Heart left ventricle (tissue), 13 donors: ENCODE data around the gene MEOX2.

Source experiments
- CTCF ChIP-seq, 12 donors: fragments of 200-600 bp; sonication (generic) in 4 of 12; IDR thresholded peaks; one replicate each; pipeline versions ENCODE4 v1.5.0 to v1.8.0; 2018 to 2022; ENCODE audit warnings: antibody characterized with exemption in 12 of 12, mild to moderate bottlenecking in 5 of 12
- POLR2A ChIP-seq, 2 donors: fragments of 450-650 bp; IDR thresholded peaks; one replicate each; pipeline ENCODE4 v1.6.1; 2017; ENCODE audit warnings: antibody characterized with exemption in 2 of 2, mild to moderate bottlenecking in 2 of 2, moderate library complexity in 2 of 2
- donor health status: ischemic (EF 13 %, LVEDD 7.1; RV severe dilation, severe dysfunction).
- donor health status: DM: no; HTN: yes; CAD: no.
- donor health status: DM: no; HTN: no; CAD: no.
- donor health status: ischemic (EF 25% LVEDD 6.9; RV normal size, moderate dysfunction).
- donor health status: ischemic (EF 25% LVEDD 5.7; RV mildly dilated, moderate dysfunction).
- donor health status: ischemic (EF 35%, LVEDD 5.7; RV mildly dilated, moderate dysfunction).
- donor health status: nonischemic (EF 11% LVEDD 7.7; RV severe dilation, severe dysfunction).
- donor health status: DM: yes; HTN: yes; CAD: no.
- donor health status: PGD.
- donor health status: ischemic (EF 29% LVEDD 5.4; RV normal size, mild dysfunction).
- donor health status: nonischemic (EF 23%, LVEDD 6.1; RV moderate dilation, normal function).

DNA sequence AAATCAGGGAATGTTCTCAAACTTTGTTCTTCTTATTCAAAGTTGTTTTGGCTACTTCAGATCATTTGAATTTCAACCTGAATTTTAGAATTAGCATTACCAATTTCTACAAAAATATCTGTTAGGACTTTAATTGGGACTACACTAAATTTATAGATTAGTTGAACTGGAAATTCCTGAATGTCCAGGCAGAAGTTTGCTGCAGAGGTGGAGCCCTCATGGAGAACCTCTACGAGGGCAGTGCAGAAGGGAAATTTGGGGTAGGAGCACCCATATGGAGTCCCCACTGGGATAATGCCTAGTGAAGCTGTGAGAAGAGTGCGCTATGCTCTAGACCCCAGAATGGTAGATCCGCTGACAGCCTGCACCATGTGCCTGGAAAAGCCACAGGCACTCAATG, 101.9 kb downstream of the MEOX2 start:
- TF ChIP-seq CTCF (IDR thresholded peaks at IDR 0.05), result no peak
- TF ChIP-seq POLR2A (IDR thresholded peaks at IDR 0.05), result no peak
